K562 (cell line): ENCODE measurements around the gene PRRT1. TPM values are rescaled to one million over a fixed set of nuclear protein-coding genes. Genes with fewer than 3 reads are reported as not detected.

Experiments
- ATAC-seq: fragments of 200-7000 bp; cut with Tn5 transposase; 3 replicates; pipeline ENCODE4 v1.9.1; 2020; ENCODE audit warnings: moderate library complexity
- BruUV-seq: library from RNA; stranded (reverse); fragments of 400-500 nt; replicated peaks from 2 replicates; lab custom pipeline; 2021; lab: Mats Ljungman, UMichigan
- CTCF ChIA-PET: fragments of 300-600 bp; formaldehyde crosslinking; extraction: SDS; loops from one replicate; lab custom pipeline; 2021; ENCODE audit warnings: low intra/inter-chr PET ratio; lab: Yijun Ruan, JAX
- POLR2A ChIA-PET: fragments of 300-600, 350-650 bp; sonication (Branson Sonifier 250); formaldehyde crosslinking; extraction: SDS; loops from one replicate; lab custom pipeline; 2021; ENCODE audit warnings: antibody characterized with exemption, inconsistent platforms; lab: Yijun Ruan, JAX
- DNase-seq, 4 experiments: peaks; one replicate each; pipeline versions ENCODE4 v3.0.0 to v3.0.0-alpha.2; 2011 to 2018; ENCODE audit warnings: low spot score in 3 of 4, mixed read lengths in 3 of 4; ENCODE audit errors: extremely low read depth in 1 of 4
- FAIRE-seq: peaks from 2 replicates; lab custom pipeline; 2011; peaks lifted over from hg19 to GRCh38; lab: Jason Lieb, UNC
- H2AFZ ChIP-seq: 2 replicates; pipeline ENCODE4 v1.6.0; 2011; ENCODE audit warnings: low read depth, low read length, control low read depth, inconsistent platforms
- H3K27ac ChIP-seq: fragments of 200-600 bp; 3 replicates; pipeline ENCODE4 v1.8.0; 2011; ENCODE audit warnings: low read depth, mild to moderate bottlenecking, control low read depth, inconsistent platforms, low read length, moderate library complexity, mixed read lengths; ENCODE audit errors: extremely low read depth
- H3K27me3 ChIP-seq, 2 experiments: fragments of 300-600 bp in 1 of 2; 2 replicates in 1 of 2; 3 replicates in 1 of 2; pipeline versions ENCODE4 v1.6.0 to v1.8.0; 2011; ENCODE audit warnings: inconsistent platforms in 2 of 2, low read length in 2 of 2, mild to moderate bottlenecking in 1 of 2, mixed read lengths in 1 of 2, moderate library complexity in 1 of 2; ENCODE audit not compliant: control insufficient read depth in 2 of 2, insufficient read depth in 2 of 2
- H3K36me3 ChIP-seq: fragments of 300-600 bp; 3 replicates; pipeline ENCODE4 v1.8.0; 2011; ENCODE audit warnings: mild to moderate bottlenecking, low read length, inconsistent platforms; ENCODE audit not compliant: control insufficient read depth, insufficient read depth
- H3K4me1 ChIP-seq, 2 experiments: fragments of 200-600 bp in 1 of 2; replicated peaks in 1 of 2; 2 replicates in 1 of 2; 3 replicates in 1 of 2; pipeline versions ENCODE4 v1.5.1 to v1.8.0; 2011; ENCODE audit warnings: inconsistent platforms in 2 of 2, low read length in 2 of 2, mild to moderate bottlenecking in 1 of 2, mixed read lengths in 1 of 2, moderate library complexity in 1 of 2; ENCODE audit not compliant: control insufficient read depth in 2 of 2, insufficient read depth in 2 of 2
- H3K4me2 ChIP-seq: 2 replicates; pipeline ENCODE4 v1.6.1; 2011; ENCODE audit warnings: low read length, control low read depth, inconsistent platforms, mixed read lengths; ENCODE audit not compliant: insufficient read depth
- H3K4me3 ChIP-seq: fragments of 200-600 bp; sonication (generic), shearing (Covaris generic); 2 replicates; pipeline ENCODE4 v1.5.1; 2016; ENCODE audit warnings: control low read depth, inconsistent platforms
- H3K79me2 ChIP-seq: fragments of 200-600 bp; 3 replicates; pipeline ENCODE4 v1.8.0; 2011; ENCODE audit warnings: low read length, inconsistent platforms; ENCODE audit not compliant: control insufficient read depth, insufficient read depth
- H3K9ac ChIP-seq, 2 experiments: 2 replicates each; pipeline versions ENCODE4 v1.6.0 to v1.6.1; 2011; ENCODE audit warnings: low read depth in 2 of 2, low read length in 2 of 2, control low read depth in 1 of 2, inconsistent platforms in 1 of 2, mild to moderate bottlenecking in 1 of 2, mixed read lengths in 1 of 2; ENCODE audit not compliant: insufficient read depth in 1 of 2
- H3K9me1 ChIP-seq: one replicate; pipeline ENCODE4 v1.6.0; 2011; ENCODE audit warnings: inconsistent platforms, mild to moderate bottlenecking, low read length, moderate library complexity; ENCODE audit not compliant: control insufficient read depth, insufficient read depth
- H3K9me3 ChIP-seq: replicated peaks from 2 replicates; pipeline ENCODE4 v1.5.1; 2011; ENCODE audit warnings: low read depth, low read length, inconsistent platforms; ENCODE audit not compliant: control insufficient read depth, insufficient read depth
- H4K20me1 ChIP-seq: replicated peaks from 2 replicates; pipeline ENCODE4 v1.6.1; 2011; ENCODE audit warnings: low read length, inconsistent platforms, mixed read lengths; ENCODE audit not compliant: control insufficient read depth, insufficient read depth
- ADNP ChIP-seq: fragments of 200-800 bp; sonication (Bioruptor generic); IDR thresholded peaks from 2 replicates; pipeline ENCODE4 v1.6.1; 2016; ENCODE audit warnings: missing genetic modification characterization, missing compliant biosample characterization
- DACH1 ChIP-seq: fragments of 450-650 bp; IDR thresholded peaks from 2 replicates; pipeline ENCODE4 v1.6.1; 2018; ENCODE audit not compliant: partially characterized antibody
- FOXJ3 ChIP-seq: sonication (generic); formaldehyde crosslinking; IDR thresholded peaks from 2 replicates; pipeline ENCODE4 v1.4.0; 2020; ENCODE audit warnings: mild to moderate bottlenecking, missing genetic modification reagents
- HNRNPK ChIP-seq: fragments of 200-400 bp; formaldehyde crosslinking; IDR thresholded peaks from one replicate; pipeline ENCODE4 v1.6.1; 2018; ENCODE audit warnings: mild to moderate bottlenecking, low read depth, low read length; ENCODE audit not compliant: poor library complexity, severe bottlenecking
- JUND ChIP-seq, 2 experiments: IDR thresholded peaks; 2 replicates in 1 of 2; 3 replicates in 1 of 2; pipeline ENCODE4 v1.6.1; 2011; ENCODE audit warnings: borderline replicate concordance in 2 of 2, low read depth in 2 of 2, low read length in 2 of 2, improper control_type of control experiment in 1 of 2, missing biosample characterization in 1 of 2, missing genetic modification characterization in 1 of 2, missing genetic modification reagents in 1 of 2
- LCOR ChIP-seq: sonication (generic); formaldehyde crosslinking; IDR thresholded peaks from 2 replicates; pipeline ENCODE4 v1.8.0; 2022; ENCODE audit warnings: mild to moderate bottlenecking, missing genetic modification reagents
- LEF1 ChIP-seq: fragments of 450-650 bp; IDR thresholded peaks from 2 replicates; pipeline ENCODE4 v1.6.1; 2016; ENCODE audit warnings: mild to moderate bottlenecking
- NCOA6 ChIP-seq: fragments of 450-650 bp; IDR thresholded peaks from 2 replicates; pipeline ENCODE4 v1.6.1; 2017; ENCODE audit warnings: mild to moderate bottlenecking
- NFIC ChIP-seq: fragments of 450-650 bp; IDR thresholded peaks from 2 replicates; pipeline ENCODE4 v1.6.1; 2017; ENCODE audit warnings: mild to moderate bottlenecking, inconsistent platforms
- NR2C1 ChIP-seq, 2 experiments: fragments of 450-650 bp; IDR thresholded peaks; 2 replicates each; pipeline ENCODE4 v1.6.1; 2017; ENCODE audit warnings: mild to moderate bottlenecking in 2 of 2, antibody characterized with exemption in 1 of 2, inconsistent platforms in 1 of 2, missing compliant biosample characterization in 1 of 2, missing genetic modification characterization in 1 of 2
- OTX1 ChIP-seq: fragments of 450-650 bp; formaldehyde crosslinking; IDR thresholded peaks from 2 replicates; pipeline ENCODE4 v1.4.0; 2022; ENCODE audit warnings: mild to moderate bottlenecking
- RFX5 ChIP-seq: IDR thresholded peaks from 2 replicates; pipeline ENCODE4 v1.6.1; 2011; ENCODE audit warnings: low read depth, mild to moderate bottlenecking, improper control_type of control experiment, low read length
- SIRT6 ChIP-seq: IDR thresholded peaks from one replicate; pipeline ENCODE4 v1.6.1; 2012; ENCODE audit warnings: low read depth, mild to moderate bottlenecking, control low read depth, inconsistent platforms, low read length, moderate library complexity
- SMAD4 ChIP-seq: fragments of 250-450 bp; sonication (Bioruptor Pico); conservative IDR thresholded peaks from 2 replicates; pipeline ENCODE4 v1.8.0; 2021; ENCODE audit warnings: inconsistent platforms, mild to moderate bottlenecking, moderate library complexity
- SP1 ChIP-seq: sonication (generic); formaldehyde crosslinking; IDR thresholded peaks from 2 replicates; pipeline ENCODE4 v1.8.1; 2022; ENCODE audit warnings: mild to moderate bottlenecking, missing genetic modification reagents
- STAT5B ChIP-seq: fragments of 250-450 bp; sonication (Bioruptor Pico); IDR thresholded peaks from 2 replicates; pipeline ENCODE4 v1.8.0; 2021; ENCODE audit warnings: mild to moderate bottlenecking, inconsistent platforms
- TCF15 ChIP-seq: fragments of 250-450 bp; sonication (Bioruptor Pico); IDR thresholded peaks from 2 replicates; pipeline ENCODE4 v1.8.0; 2022; ENCODE audit warnings: moderate library complexity, mild to moderate bottlenecking, inconsistent platforms
- TCFL5 ChIP-seq: fragments of 250-450 bp; sonication (Bioruptor Pico); conservative IDR thresholded peaks from 2 replicates; pipeline ENCODE4 v1.6.1; 2021; ENCODE audit warnings: mild to moderate bottlenecking, moderate library complexity, matching md5 sums
- ZBTB17 ChIP-seq: fragments of 450-650 bp; formaldehyde crosslinking; IDR thresholded peaks from 2 replicates; pipeline ENCODE4 v1.4.0; 2020; ENCODE audit warnings: mild to moderate bottlenecking
- ZNF121 ChIP-seq: sonication (generic); formaldehyde crosslinking; conservative IDR thresholded peaks from 2 replicates; pipeline ENCODE4 v1.8.0; 2022; ENCODE audit warnings: missing genetic modification reagents
- ZNF175 ChIP-seq: fragments of 200-800 bp; sonication (Bioruptor generic); IDR thresholded peaks from 2 replicates; pipeline ENCODE4 v1.6.1; 2016; ENCODE audit warnings: low read depth, mild to moderate bottlenecking, missing genetic modification characterization, missing compliant biosample characterization
- ZNF584 ChIP-seq: fragments of 200-800 bp; sonication (Bioruptor generic); IDR thresholded peaks from 2 replicates; pipeline ENCODE4 v1.6.1; 2016; ENCODE audit warnings: low read depth, mild to moderate bottlenecking, missing genetic modification characterization, missing compliant biosample characterization
- ZNF830 ChIP-seq: fragments of 250-450 bp; sonication (Bioruptor Pico); IDR thresholded peaks from 2 replicates; pipeline ENCODE4 v1.5.0; 2021; ENCODE audit warnings: mild to moderate bottlenecking
- WGBS: fragments of 100-300 bp; shearing (Covaris generic); methylation state at CpG from one replicate; pipeline ENCODE4 v1.1.6; 2016; ENCODE audit warnings: low coverage, mixed read lengths; ENCODE audit not compliant: insufficient coverage; ENCODE audit errors: missing lambda C conversion rate; 5-methylcytosine and 5-hydroxymethylcytosine counted together
- in situ Hi-C: fragments of 300-500 bp; cut with MboI; formaldehyde crosslinking; loops from 4 replicates; pipeline ENCODE4 v1.15.0; 2018; ENCODE audit warnings: inconsistent platforms, mixed read lengths
- intact Hi-C: fragments of 100-400 bp; cut with micrococcal nuclease; formaldehyde crosslinking; loops from 2 replicates; pipeline ENCODE4 v1.14.2; 2022
- polyA plus RNA-seq, 8 experiments: library from polyadenylated mRNA; depleted of rRNA in 4 of 8; stranded (reverse) in 5 of 8; unstranded in 3 of 8; fragments of >200 nt; fragmentation: Nextera tagmentation in 2 of 8; fragmentation: Illumina TruSeq in 1 of 8; extraction: Ambion mirVana in 2 of 8; extraction: Trizol in 1 of 8; gene quantifications; 2 replicates each; pipeline versions ENCODE4 v1.2.1 to v1.2.3, GENCODE V29; 2011 to 2014; ENCODE audit warnings: inconsistent platforms in 1 of 8, missing spikeins in 1 of 8
- total RNA-seq, 7 experiments: library from RNA; depleted of rRNA in 6 of 7; stranded (reverse); fragments of >200 nt in 6 of 7; fragmentation: Illumina TruSeq in 2 of 7; extraction: Trizol in 2 of 7; gene quantifications; 2 replicates each; pipeline versions ENCODE4 v1.2.1 to v1.2.3, GENCODE V29; 2011 to 2021; ENCODE audit warnings: low replicate concordance in 1 of 7
- TF ChIP-seq, protein P1 (sequence below): IDR thresholded peaks from 2 replicates; pipeline ENCODE4 v1.6.1; 2011; ENCODE audit not compliant: insufficient read length; ENCODE audit errors: extremely low read depth

The PRRT1 gene
- total and polyA plus RNA-seq, 9 of the 15 experiments (the other 6 are each of a cell fraction or from before 2014, with no cell fraction given) = 0.14 to 3.5 (median 0.41) TPM

DNA sequence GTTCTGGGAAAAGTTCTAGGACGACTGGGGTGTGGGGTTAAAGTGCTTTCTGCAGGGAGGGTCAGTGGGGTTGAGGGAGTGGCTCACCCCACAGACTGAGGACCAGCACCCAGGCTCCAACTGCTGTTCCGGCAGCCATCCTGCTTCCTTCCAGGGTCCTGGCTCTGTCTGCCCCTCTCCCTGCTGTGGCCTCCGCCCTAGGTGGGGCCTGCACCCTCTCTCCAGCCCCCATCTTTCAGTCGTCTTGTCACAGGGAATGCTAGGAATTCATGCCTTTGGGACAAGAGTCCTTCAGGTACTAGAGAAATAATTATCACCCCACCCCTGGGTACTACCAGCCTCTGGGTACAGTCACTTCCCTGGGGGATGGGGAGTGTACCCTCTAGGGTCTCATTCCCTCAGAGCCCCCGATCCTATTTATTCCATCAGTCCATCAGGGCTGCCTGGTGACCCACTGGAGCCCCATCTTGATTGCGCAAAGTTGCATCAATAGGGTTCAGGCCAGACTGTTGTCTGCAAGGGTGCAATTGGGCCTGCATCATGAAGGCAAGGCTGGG, 32.4 kb upstream of the PRRT1 start, which contains the start of gene AGER:
TSS of gene AGER (minus strand) at position 170 of the 557 bp plus-strand sequence. CDS start at position 139, 31 bp downstream.
- POLR2A ChIA-PET = no interaction called here
- H3K9me3 ChIP-seq = no peaks in the 10 kb centered on the region
- H3K4me3 ChIP-seq = no peak within 1 kb of the TSS
- peaks cover 61% of the 10 kb centered on the region for H3K79me2 ChIP-seq
- no peaks in the 10 kb centered on the region for H4K20me1 ChIP-seq
- DNase-seq = peak in 1 of 4 experiments; percentile 24
- intact Hi-C loops = no loop called here
- 0 out of 3 replicates have a peak, but pooled peaks have one; percentile 1 for ATAC-seq
- H2AFZ ChIP-seq = no peak within 1 kb of the TSS
- peaks cover 7% of the 10 kb centered on the region for H3K9me1 ChIP-seq
- in situ Hi-C loops = no loop called here
- peaks cover 64 to 69% of the 10 kb centered on the region in 2 experiments for H3K4me1 ChIP-seq
- no peak within 1 kb of the TSS for H3K4me2 ChIP-seq
- CTCF ChIA-PET = no interaction called here
- FAIRE-seq = no peak
- H3K27me3 ChIP-seq = no peaks in the 10 kb centered on the region
- peaks cover 85% of the 10 kb centered on the region; the same call in 2 of the 3 replicates for H3K36me3 ChIP-seq
- 81% methylated on average over 6 of the region's 6 CpGs for whole genome bisulfite sequencing
- BruUV-seq = no TSS peak
- peak within 1 kb of the TSS; percentile 42 to 82 for H3K9ac ChIP-seq
- H3K27ac ChIP-seq = peak within 1 kb of the TSS; percentile 56; the same call in 2 of the 3 replicates
- TF ChIP-seq NFIC (no peak), ZNF175 (CRISPR knock-in tag) (peak; percentile 91), ZNF121 (CRISPR knock-in tag) (no peak), RFX5 (no peak), LCOR (CRISPR knock-in tag) (no peak), SIRT6 (no peak), TCFL5 (CRISPR knock-in tag) (no peak), OTX1 (no peak), JUND (IDR thresholded peaks at IDR 0.05; ENCODE audit: borderline replicate concordance, low read depth, low read length) (no peak), JUND (tag; IDR thresholded peaks at IDR 0.05; ENCODE audit: borderline replicate concordance, low read depth, low read length) (no peak), ZNF584 (CRISPR knock-in tag) (peak; percentile 84; the same call in 1 of the 2 replicates), LEF1 (no peak), SP1 (CRISPR knock-in tag) (no peak), ZNF830 (peak; percentile 35; the same call in 1 of the 2 replicates), ZBTB17 (CRISPR knock-in tag) (peak; percentile 65; the same call in 1 of the 2 replicates), NCOA6 (no peak), ADNP (tag) (no peak), NR2C1 (IDR thresholded peaks at IDR 0.05) (no peak), NR2C1 (tag; IDR thresholded peaks at IDR 0.05) (peak; percentile 59), HNRNPK (no peak), DACH1 (no peak), TCF15 (CRISPR knock-in tag) (peak; percentile 70; the same call in 1 of the 2 replicates), SMAD4 (CRISPR knock-in tag) (peak; percentile 93), FOXJ3 (CRISPR knock-in tag) (no peak), STAT5B (CRISPR knock-in tag) (no peak)
- TF ChIP-seq, protein P1, sequence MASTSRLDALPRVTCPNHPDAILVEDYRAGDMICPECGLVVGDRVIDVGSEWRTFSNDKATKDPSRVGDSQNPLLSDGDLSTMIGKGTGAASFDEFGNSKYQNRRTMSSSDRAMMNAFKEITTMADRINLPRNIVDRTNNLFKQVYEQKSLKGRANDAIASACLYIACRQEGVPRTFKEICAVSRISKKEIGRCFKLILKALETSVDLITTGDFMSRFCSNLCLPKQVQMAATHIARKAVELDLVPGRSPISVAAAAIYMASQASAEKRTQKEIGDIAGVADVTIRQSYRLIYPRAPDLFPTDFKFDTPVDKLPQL = no peak
